NCI-H82 (cell line): ENCODE data around the gene TLE6.
"Not testable (repeated sequence)": the region's sequence is repeated elsewhere in the genome, so short reads cannot be mapped to it uniquely, and the experiment has no call there.

ENCODE experiments used
- DNase-seq: peaks from one replicate; lab custom pipeline; 2025; lab: John Stamatoyannopoulos, UW

Gene TLE6

GRCh38 chr19:2974342-2975041, 2.9 kb upstream of the TLE6 start:
- DNase-seq = peak; percentile 58

- DNase-seq = peak; percentile 35
Observed at GRCh38 chr19:2976609-2977000, 759 bp upstream of the TLE6 start.

GRCh38 chr19:2977746-2978138, 378 bp downstream of the TLE6 start:
- DNase-seq = no peak

- DNase-seq = no peak
Observed at GRCh38 chr19:2978166-2978767, 903 bp downstream of the TLE6 start.

- DNase-seq = no peak
Observed at GRCh38 chr19:2978772-2979171, 1.4 kb downstream of the TLE6 start.

GRCh38 chr19:2981898-2982297, 4.5 kb downstream of the TLE6 start:
- no peak for DNase-seq

GRCh38 chr19:2982561-2982960, 5.2 kb downstream of the TLE6 start:
- DNase-seq = no peak

GRCh38 chr19:2982983-2983350, 5.6 kb downstream of the TLE6 start:
- DNase-seq = peak; percentile 76

- peak; percentile 98 for DNase-seq
Observed at GRCh38 chr19:2983351-2984214, 6.2 kb downstream of the TLE6 start.

- no peak for DNase-seq
Observed at GRCh38 chr19:2984215-2984528, 6.8 kb downstream of the TLE6 start.

GRCh38 chr19:2986951-2987524, 9.7 kb downstream of the TLE6 start:
- peak; percentile 64 for DNase-seq

GRCh38 chr19:2987797-2988196, 10.4 kb downstream of the TLE6 start:
- DNase-seq = no peak

- DNase-seq = no peak
Observed at GRCh38 chr19:2988568-2988967, 11.2 kb downstream of the TLE6 start.

- no peak for DNase-seq
Observed at GRCh38 chr19:2989236-2989946, 12.0 kb downstream of the TLE6 start.

GRCh38 chr19:2992333-2992732, 15.0 kb downstream of the TLE6 start:
- not testable (repeated sequence) for DNase-seq

- no peak for DNase-seq
Observed at GRCh38 chr19:2992958-2993357, 15.6 kb downstream of the TLE6 start.

- no peak for DNase-seq
Observed at GRCh38 chr19:2993579-2993978, 16.2 kb downstream of the TLE6 start.

GRCh38 chr19:2994588-2995131, 17.3 kb downstream of the TLE6 start:
- no peak for DNase-seq

GRCh38 chr19:2997720-2998119, 20.4 kb downstream of the TLE6 start:
- no peak for DNase-seq

- no peak for DNase-seq
Observed at GRCh38 chr19:2998642-2999041, 21.3 kb downstream of the TLE6 start.

GRCh38 chr19:3001235-3001800, 24.0 kb downstream of the TLE6 start:
- DNase-seq = no peak

GRCh38 chr19:3003046-3003445, 25.7 kb downstream of the TLE6 start:
- DNase-seq = no peak
